DOHH2 (cell line): Measurements from ENCODE around the gene NOTCH1.

Source experiments
- H3F3A ChIP-seq: fragments of 200-600 bp; sonication (generic), shearing (Covaris generic); 2 replicates; pipeline ENCODE4 v1.6.0; 2016; ENCODE audit warnings: antibody characterized with exemption, mild to moderate bottlenecking; ENCODE audit not compliant: control insufficient read depth, insufficient read depth
- H3K27ac ChIP-seq: fragments of 200-600 bp; sonication (generic); 2 replicates; pipeline ENCODE4 v1.5.1; 2014; ENCODE audit warnings: low read depth, mild to moderate bottlenecking, low read length, moderate library complexity
- H3K27me3 ChIP-seq: fragments of 200-600 bp; sonication (generic); 2 replicates; pipeline ENCODE4 v1.6.1; 2014; ENCODE audit warnings: mild to moderate bottlenecking, low read length, mixed read lengths; ENCODE audit not compliant: control insufficient read depth
- H3K36me3 ChIP-seq: fragments of 200-600 bp; sonication (generic); 2 replicates; pipeline ENCODE4 v1.6.1; 2014; ENCODE audit warnings: mild to moderate bottlenecking, low read length, moderate library complexity, mixed read lengths; ENCODE audit not compliant: control insufficient read depth
- H3K4me1 ChIP-seq: fragments of 200-600 bp; sonication (generic); 2 replicates; pipeline ENCODE4 v1.6.1; 2014; ENCODE audit warnings: mild to moderate bottlenecking, low read length, mixed read lengths; ENCODE audit not compliant: control insufficient read depth
- H3K4me2 ChIP-seq: fragments of 200-600 bp; sonication (generic); 2 replicates; pipeline ENCODE4 v1.6.0; 2014; ENCODE audit warnings: mild to moderate bottlenecking, low read length, moderate library complexity
- H3K4me3 ChIP-seq: fragments of 200-600 bp; sonication (generic); 2 replicates; pipeline ENCODE4 v1.5.1; 2014; ENCODE audit warnings: mild to moderate bottlenecking, low read length, mixed read lengths
- H3K79me2 ChIP-seq: fragments of 200-600 bp; sonication (generic); 2 replicates; pipeline ENCODE4 v1.6.1; 2014; ENCODE audit warnings: mild to moderate bottlenecking, low read length, mixed read lengths; ENCODE audit not compliant: control insufficient read depth
- H3K9me2 ChIP-seq: fragments of 200-600 bp; sonication (generic); replicated peaks from 2 replicates; pipeline ENCODE4 v1.6.1; 2014; ENCODE audit warnings: mild to moderate bottlenecking, low read length, mixed read lengths; ENCODE audit not compliant: control insufficient read depth
- H3K9me3 ChIP-seq: fragments of 200-600 bp; sonication (generic); 2 replicates; pipeline ENCODE4 v1.6.1; 2014; ENCODE audit warnings: antibody characterized with exemption, low read length, mixed read lengths; ENCODE audit not compliant: control insufficient read depth, insufficient read depth
- H4K20me1 ChIP-seq: fragments of 200-600 bp; sonication (generic); 2 replicates; pipeline ENCODE4 v1.6.0; 2014; ENCODE audit warnings: low read depth, mild to moderate bottlenecking, antibody characterized with exemption, low read length, moderate library complexity; ENCODE audit not compliant: control insufficient read depth, insufficient read depth
- EZH2phosphoT487 ChIP-seq: fragments of 200-600 bp; sonication (generic); IDR thresholded peaks from 2 replicates; pipeline ENCODE4 v1.6.1; 2017; ENCODE audit warnings: borderline replicate concordance, mild to moderate bottlenecking, antibody characterized with exemption, low read length, moderate library complexity, mixed read lengths
- TF ChIP-seq, protein P1 (sequence below): fragments of 200-600 bp; sonication (generic); IDR thresholded peaks from one replicate; pipeline ENCODE4 v1.5.1; 2014; ENCODE audit warnings: antibody characterized with exemption, mild to moderate bottlenecking, low read depth, low read length; ENCODE audit not compliant: poor library complexity, severe bottlenecking

The NOTCH1 gene

DNA sequence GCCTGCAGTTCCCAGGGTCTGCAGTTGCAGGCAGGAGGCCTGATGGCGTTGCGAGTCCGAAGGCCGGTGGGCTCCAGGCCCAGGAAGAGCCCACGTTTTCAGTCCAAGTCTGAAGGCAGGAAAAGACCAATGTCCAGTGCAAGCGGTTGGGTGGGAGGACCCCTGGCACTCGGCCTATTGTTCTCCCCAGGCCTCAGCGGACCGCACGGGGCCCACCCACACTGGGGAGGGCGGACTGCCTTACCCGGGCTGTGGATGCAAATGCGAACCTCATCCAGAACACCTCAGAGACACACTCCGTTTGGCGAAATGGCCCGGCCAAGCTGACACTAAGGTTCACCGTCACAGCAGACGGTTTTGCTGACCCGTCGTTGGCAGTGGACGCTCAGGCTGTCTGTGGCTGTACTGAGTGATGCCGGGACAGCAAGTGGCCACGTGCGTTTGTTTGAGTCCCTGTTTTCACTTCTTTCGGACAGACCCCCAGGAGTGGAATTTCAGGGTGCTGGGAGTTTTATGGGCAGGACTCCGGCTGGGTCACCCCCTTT, 52.8 kb downstream of the NOTCH1 start:
- Histone ChIP-seq H3K4me2 (no peak overlapping the region), H3F3A (no peaks in the 10 kb centered on the region), H3K27me3 (no peaks in the 10 kb centered on the region), H3K9me3 (no peaks in the 10 kb centered on the region), H4K20me1 (no peaks in the 10 kb centered on the region), H3K4me3 (no peak overlapping the region), H3K36me3 (peaks cover 20% of the 10 kb centered on the region; the same call in 1 of the 2 replicates), H3K27ac (no peak overlapping the region), H3K79me2 (no peaks in the 10 kb centered on the region), H3K4me1 (no peaks in the 10 kb centered on the region), H3K9me2 (no peaks in the 10 kb centered on the region)
- TF ChIP-seq, protein P1, sequence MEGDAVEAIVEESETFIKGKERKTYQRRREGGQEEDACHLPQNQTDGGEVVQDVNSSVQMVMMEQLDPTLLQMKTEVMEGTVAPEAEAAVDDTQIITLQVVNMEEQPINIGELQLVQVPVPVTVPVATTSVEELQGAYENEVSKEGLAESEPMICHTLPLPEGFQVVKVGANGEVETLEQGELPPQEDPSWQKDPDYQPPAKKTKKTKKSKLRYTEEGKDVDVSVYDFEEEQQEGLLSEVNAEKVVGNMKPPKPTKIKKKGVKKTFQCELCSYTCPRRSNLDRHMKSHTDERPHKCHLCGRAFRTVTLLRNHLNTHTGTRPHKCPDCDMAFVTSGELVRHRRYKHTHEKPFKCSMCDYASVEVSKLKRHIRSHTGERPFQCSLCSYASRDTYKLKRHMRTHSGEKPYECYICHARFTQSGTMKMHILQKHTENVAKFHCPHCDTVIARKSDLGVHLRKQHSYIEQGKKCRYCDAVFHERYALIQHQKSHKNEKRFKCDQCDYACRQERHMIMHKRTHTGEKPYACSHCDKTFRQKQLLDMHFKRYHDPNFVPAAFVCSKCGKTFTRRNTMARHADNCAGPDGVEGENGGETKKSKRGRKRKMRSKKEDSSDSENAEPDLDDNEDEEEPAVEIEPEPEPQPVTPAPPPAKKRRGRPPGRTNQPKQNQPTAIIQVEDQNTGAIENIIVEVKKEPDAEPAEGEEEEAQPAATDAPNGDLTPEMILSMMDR = no peak
- no peak for TF ChIP-seq EZH2phosphoT487

DNA sequence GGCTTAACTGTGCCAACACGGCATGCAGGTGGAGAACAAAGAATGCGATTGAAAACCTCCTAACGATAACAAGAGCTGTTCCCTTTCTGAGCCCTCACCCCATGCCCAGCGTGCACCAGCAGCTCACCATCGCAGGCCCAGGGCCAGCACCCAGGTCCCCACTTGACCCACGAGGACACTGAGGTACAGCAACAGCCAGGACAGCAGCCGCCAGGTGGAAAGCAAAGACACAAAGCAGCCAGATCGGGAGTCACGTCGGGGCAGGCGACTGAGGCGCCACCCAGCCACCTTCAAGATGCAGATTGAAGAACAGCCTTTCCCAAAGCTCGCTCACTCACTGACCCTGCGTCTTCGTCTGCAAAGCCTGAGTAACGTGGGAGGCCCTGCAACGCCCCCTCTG, 56.1 kb downstream of the NOTCH1 start:
- no peak for TF ChIP-seq EZH2phosphoT487
- H3K4me2 ChIP-seq = no peak overlapping the region
- H3F3A ChIP-seq = no peaks in the 10 kb centered on the region
- peaks cover 5% of the 10 kb centered on the region for H3K4me1 ChIP-seq
- no peaks in the 10 kb centered on the region for H3K36me3 ChIP-seq
- H4K20me1 ChIP-seq = peaks cover 5% of the 10 kb centered on the region; the same call in 1 of the 2 replicates
- H3K79me2 ChIP-seq = no peaks in the 10 kb centered on the region
- H3K4me3 ChIP-seq = no peak overlapping the region
- H3K27me3 ChIP-seq = no peaks in the 10 kb centered on the region
- no peaks in the 10 kb centered on the region for H3K9me2 ChIP-seq
- H3K9me3 ChIP-seq = no peaks in the 10 kb centered on the region
- H3K27ac ChIP-seq = no peak overlapping the region

DNA sequence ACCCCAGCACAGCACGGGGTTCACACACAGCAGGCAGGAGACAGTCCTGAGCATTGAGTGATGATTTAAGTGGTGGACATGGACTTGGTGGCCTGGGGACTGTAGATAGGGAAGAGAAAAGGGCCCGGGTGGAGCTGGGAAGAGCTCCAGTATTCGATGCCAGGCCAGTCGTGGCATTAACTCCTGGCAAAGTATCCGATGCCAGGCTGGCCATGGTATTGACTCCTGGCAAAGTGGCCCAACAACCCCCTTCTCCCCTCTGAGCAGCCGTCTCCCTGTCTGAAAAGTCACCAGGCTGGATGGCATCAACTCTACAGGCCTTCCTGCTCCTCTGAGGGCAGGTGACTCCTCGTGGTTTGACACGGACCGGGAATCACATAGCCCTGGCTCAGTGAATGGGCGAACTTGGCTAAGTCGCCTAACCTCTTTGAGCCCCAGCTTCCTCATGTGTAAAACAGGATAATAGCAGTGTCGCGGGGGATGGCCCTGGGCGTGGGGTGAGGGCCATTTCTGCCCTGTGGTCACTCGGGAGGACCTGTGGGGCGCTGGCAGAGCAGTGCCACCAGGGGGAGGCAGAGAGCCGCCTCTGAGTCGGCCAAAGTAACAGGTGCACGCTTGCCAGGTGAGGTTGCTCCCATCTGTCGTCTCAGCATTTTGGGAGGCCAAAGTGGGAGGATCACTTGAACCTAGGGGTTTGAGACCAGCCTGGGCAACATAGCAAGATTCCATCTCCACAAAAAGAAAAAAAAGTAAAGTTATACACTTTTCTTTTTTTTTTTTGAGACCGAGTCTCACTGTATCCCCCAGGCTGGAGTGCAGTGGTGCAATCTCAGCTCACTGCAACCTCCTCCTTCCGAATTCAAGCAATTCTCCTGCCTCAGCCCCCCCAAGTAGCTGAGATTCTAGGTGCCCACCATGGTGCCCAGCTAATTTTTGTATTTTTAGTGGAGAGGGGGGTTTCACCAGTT, 57.3 kb downstream of the NOTCH1 start:
- TF ChIP-seq EZH2phosphoT487 = no peak
- TF ChIP-seq, protein P1 = peak; percentile 98
- Histone ChIP-seq H3K4me3 (no peak overlapping the region), H3K36me3 (no peaks in the 10 kb centered on the region), H4K20me1 (peaks cover 5% of the 10 kb centered on the region; the same call in 1 of the 2 replicates), H3K9me2 (no peaks in the 10 kb centered on the region), H3K4me2 (no peak overlapping the region), H3K27ac (no peak overlapping the region), H3K79me2 (no peaks in the 10 kb centered on the region), H3K9me3 (no peaks in the 10 kb centered on the region), H3K27me3 (no peaks in the 10 kb centered on the region), H3F3A (no peaks in the 10 kb centered on the region), H3K4me1 (peaks cover 13% of the 10 kb centered on the region)

DNA sequence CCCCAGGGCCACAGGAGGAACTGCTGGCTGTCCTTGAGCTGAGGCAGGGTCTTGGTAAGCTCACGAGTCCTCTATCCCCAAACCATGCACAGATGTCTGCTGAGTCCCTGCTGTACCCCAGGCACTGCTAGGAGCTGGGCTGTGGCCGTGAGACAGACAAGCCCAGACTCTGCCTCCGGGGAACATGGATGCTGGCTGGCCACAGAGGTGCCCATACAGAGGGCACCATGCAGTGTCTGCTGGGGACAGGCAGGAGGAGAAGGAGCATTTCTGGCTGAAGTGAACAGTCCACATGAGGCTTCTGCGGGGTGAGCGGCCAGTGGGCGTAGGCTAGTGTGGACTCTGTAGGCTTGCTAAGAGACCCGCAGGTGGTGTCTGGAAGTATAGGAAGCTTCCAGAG, 58.2 kb downstream of the NOTCH1 start:
- H3K9me3 ChIP-seq = no peaks in the 10 kb centered on the region
- H3K4me3 ChIP-seq = no peak overlapping the region
- H4K20me1 ChIP-seq = peaks cover 5% of the 10 kb centered on the region; the same call in 1 of the 2 replicates
- peaks cover 2% of the 10 kb centered on the region for H3K79me2 ChIP-seq
- H3K27ac ChIP-seq = no peak overlapping the region
- H3F3A ChIP-seq = no peaks in the 10 kb centered on the region
- no peaks in the 10 kb centered on the region for H3K9me2 ChIP-seq
- H3K4me1 ChIP-seq = peaks cover 13% of the 10 kb centered on the region
- TF ChIP-seq EZH2phosphoT487 = no peak
- TF ChIP-seq, protein P1 = no peak
- peaks cover 1% of the 10 kb centered on the region for H3K36me3 ChIP-seq
- no peak overlapping the region for H3K4me2 ChIP-seq
- H3K27me3 ChIP-seq = no peaks in the 10 kb centered on the region
